ENCODE results near the gene LPCAT1. TPM values are rescaled to one million over a fixed set of nuclear protein-coding genes. Genes with fewer than 3 reads are reported as not detected.

Gene LPCAT1
- total RNA-seq, 1 donor from 2014 or later: 11.0 TPM

DNA sequence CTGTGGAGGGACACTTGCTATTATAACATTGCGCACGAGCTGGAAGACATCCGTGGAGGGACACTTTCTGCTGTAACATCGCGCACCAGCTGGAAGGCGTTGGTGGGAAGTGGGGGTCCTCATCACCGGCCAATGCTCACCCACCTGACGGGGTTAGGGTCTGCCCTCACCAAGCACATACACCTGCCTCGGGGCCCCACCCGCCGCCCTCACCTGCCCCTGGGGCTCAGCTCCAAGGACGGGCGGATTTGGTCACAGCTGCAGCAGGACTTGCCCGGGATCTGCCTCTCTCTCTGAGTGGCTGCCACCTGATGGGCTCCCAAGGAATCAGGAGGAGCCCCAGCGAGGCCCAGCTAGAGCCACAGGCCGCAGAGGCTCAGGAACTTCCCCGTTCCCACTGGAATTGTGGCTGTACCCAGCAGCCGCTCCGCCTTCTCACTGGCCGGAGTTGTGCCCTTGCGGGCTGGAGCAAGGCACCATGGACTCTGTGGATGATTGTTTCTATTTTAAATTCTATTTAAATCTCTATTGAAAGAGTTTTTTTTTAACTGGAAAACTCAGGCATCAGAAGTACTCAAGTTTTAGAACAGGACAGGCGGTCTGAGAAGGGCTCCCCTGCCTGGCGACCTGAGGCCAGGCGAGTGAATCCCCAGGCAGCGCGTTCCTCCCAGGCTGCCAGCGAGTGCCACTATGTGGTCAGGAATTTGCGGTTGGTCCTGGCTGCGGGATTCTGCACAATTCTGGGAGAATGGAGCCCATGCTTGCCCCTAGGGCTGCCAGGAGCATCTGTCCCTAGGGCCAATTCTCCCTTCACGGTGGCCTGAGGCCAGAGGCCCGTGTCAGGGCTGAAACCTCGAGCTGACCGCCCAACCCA is 39.7 kb downstream of the LPCAT1 start:
- no peak overlapping the region for H3K4me3 ChIP-seq
- no peaks in the 10 kb centered on the region for H3K27me3 ChIP-seq (ENCODE audit: low read depth)
- no peaks in the 10 kb centered on the region for H3K9me3 ChIP-seq (replicated peaks)
- TF ChIP-seq, protein P1, sequence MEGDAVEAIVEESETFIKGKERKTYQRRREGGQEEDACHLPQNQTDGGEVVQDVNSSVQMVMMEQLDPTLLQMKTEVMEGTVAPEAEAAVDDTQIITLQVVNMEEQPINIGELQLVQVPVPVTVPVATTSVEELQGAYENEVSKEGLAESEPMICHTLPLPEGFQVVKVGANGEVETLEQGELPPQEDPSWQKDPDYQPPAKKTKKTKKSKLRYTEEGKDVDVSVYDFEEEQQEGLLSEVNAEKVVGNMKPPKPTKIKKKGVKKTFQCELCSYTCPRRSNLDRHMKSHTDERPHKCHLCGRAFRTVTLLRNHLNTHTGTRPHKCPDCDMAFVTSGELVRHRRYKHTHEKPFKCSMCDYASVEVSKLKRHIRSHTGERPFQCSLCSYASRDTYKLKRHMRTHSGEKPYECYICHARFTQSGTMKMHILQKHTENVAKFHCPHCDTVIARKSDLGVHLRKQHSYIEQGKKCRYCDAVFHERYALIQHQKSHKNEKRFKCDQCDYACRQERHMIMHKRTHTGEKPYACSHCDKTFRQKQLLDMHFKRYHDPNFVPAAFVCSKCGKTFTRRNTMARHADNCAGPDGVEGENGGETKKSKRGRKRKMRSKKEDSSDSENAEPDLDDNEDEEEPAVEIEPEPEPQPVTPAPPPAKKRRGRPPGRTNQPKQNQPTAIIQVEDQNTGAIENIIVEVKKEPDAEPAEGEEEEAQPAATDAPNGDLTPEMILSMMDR (IDR thresholded peaks at IDR 0.05; ENCODE audit: borderline replicate concordance): no peak
- no peak for DNase-seq
- intact Hi-C loops (cut with micrococcal nuclease): no loop called here
- H3K36me3 ChIP-seq: peaks cover 40% of the 10 kb centered on the region
- H3K4me1 ChIP-seq: no peaks in the 10 kb centered on the region
- H3K27ac ChIP-seq (replicated peaks): no peak overlapping the region

DNA sequence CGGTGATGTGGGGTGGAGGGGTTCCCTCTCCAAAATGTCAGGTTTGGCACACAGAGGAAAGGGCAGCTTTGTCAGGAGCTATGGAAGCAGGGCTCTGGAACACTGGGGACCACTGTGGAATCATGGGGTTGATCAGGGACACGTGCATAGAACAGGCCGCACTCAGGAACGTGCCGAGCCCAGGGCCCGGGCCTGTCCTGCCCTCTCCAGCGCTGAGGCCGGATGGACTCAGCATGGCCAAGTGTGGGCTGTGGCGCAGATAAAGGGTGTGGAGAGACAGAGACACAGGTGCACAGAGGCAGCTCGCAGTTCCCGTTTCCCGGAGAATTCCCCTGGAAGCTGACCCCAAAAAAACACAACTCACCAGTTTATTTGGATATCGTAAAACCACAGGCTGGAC is 40.7 kb downstream of the LPCAT1 start:
- Histone ChIP-seq H3K9me3 (replicated peaks) (no peaks in the 10 kb centered on the region), H3K4me1 (no peaks in the 10 kb centered on the region), H3K27ac (replicated peaks) (no peak overlapping the region), H3K4me3 (no peak overlapping the region), H3K36me3 (peaks cover 37% of the 10 kb centered on the region), H3K27me3 (ENCODE audit: low read depth) (no peaks in the 10 kb centered on the region)
- DNase-seq: no peak
- intact Hi-C loops (cut with micrococcal nuclease): no loop called here
- TF ChIP-seq, protein P1 (IDR thresholded peaks at IDR 0.05; ENCODE audit: borderline replicate concordance): no peak

DNA sequence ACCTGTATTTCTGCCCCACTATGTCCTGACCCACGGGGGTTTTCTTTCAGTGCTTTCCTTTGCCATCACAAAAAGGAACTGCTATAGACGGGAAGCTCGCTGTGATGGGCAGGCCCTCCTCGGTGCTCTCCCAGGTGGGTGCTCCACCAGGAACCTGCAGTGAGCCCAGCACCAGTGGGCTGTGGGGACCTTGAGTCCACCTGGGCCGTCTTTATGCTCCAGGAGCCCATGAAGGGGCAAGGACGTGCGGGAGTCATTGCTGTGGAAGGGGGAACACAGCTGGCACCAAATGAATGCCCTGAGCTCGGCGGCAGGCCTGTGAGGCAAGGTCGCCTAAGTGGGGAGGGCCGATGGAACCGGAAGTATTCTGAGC is 41.8 kb downstream of the LPCAT1 start:
- no peaks in the 10 kb centered on the region for H3K9me3 ChIP-seq (replicated peaks)
- H3K4me1 ChIP-seq: no peaks in the 10 kb centered on the region
- TF ChIP-seq, protein P1 (IDR thresholded peaks at IDR 0.05; ENCODE audit: borderline replicate concordance): no peak
- no peaks in the 10 kb centered on the region for H3K27me3 ChIP-seq (ENCODE audit: low read depth)
- no peak overlapping the region for H3K27ac ChIP-seq (replicated peaks)
- H3K4me3 ChIP-seq: no peak overlapping the region
- peaks cover 30% of the 10 kb centered on the region for H3K36me3 ChIP-seq
- intact Hi-C loops (cut with micrococcal nuclease): no loop called here
- no peak for DNase-seq

DNA sequence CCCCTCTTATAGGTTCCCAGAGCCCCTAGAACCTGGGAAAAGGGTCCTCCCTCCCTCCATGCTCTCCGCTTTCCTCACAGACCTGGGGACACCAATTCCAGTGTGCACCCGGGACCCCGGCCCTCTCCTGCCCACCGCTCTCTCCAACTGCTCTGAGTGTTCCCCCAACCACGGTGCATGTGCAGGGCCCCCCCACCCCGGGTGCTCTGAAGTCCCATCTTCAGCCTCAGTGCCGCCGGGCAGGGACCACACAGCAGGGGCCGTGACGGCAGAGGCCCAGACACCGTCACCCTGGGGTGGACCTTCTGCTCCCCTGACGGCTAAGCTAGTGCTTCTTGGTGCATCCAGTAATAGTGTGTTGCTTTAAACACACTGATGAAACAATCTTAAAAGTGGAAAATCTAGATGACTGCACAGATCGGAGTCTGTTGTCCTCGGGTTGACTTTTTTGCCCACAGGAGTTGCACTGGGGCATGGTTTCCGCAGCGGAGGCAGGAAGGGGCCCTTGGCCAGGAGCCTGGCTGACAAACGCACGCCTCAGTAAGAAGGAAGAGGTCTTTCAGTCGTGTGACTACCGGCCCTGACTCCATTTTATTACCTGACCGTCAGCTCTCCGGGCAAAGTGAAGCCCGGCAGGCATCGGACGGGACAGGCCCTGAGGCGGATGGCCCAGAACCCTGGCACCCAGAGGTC is 42.3 kb downstream of the LPCAT1 start:
- Histone ChIP-seq H3K27ac (replicated peaks) (no peak overlapping the region), H3K4me1 (no peaks in the 10 kb centered on the region), H3K9me3 (replicated peaks) (no peaks in the 10 kb centered on the region), H3K36me3 (peaks cover 30% of the 10 kb centered on the region), H3K27me3 (ENCODE audit: low read depth) (no peaks in the 10 kb centered on the region), H3K4me3 (no peak overlapping the region)
- intact Hi-C loops (cut with micrococcal nuclease): no loop called here
- TF ChIP-seq, protein P1 (IDR thresholded peaks at IDR 0.05; ENCODE audit: borderline replicate concordance): no peak
- DNase-seq: no peak

DNA sequence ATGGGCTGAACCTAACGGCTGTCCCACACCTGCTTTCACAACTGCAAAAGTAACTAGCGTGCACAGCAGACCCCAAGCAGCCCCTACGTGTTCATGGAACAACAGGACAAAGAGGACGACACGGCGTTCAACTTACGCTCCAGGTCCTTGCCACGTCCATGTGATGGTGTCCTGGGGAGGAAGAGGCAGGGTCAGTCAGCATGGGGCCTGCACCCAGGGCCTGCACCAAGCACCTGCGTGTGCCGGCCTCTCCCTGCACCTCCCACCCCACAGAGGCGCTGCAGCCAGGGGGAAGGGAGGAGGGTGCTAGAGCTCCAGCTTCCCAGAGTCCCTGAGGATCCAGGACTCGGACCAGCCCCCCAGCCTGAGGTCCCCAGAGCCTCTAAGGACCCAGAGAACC is 43.0 kb downstream of the LPCAT1 start:
- Histone ChIP-seq H3K27ac (replicated peaks) (no peak overlapping the region), H3K4me3 (no peak overlapping the region), H3K27me3 (ENCODE audit: low read depth) (no peaks in the 10 kb centered on the region), H3K4me1 (no peaks in the 10 kb centered on the region), H3K9me3 (replicated peaks) (no peaks in the 10 kb centered on the region), H3K36me3 (peaks cover 30% of the 10 kb centered on the region)
- no peak for DNase-seq
- TF ChIP-seq, protein P1 (IDR thresholded peaks at IDR 0.05; ENCODE audit: borderline replicate concordance): no peak
- intact Hi-C loops (cut with micrococcal nuclease): no loop called here
